Chondrocyte (in vitro differentiated cells): ENCODE measurements around the gene MSRB1. TPM values are rescaled to one million over a fixed set of nuclear protein-coding genes. Genes with fewer than 3 reads are reported as not detected.

Experiments used
- DNase-seq: peaks from one replicate; pipeline ENCODE4 v3.0.0; 2021; ENCODE audit warnings: mixed read lengths, low spot score
- H3K27ac Mint-ChIP-seq: one replicate; pipeline ENCODE4 v1.8.0; 2021; ENCODE audit warnings: mild to moderate bottlenecking, moderate library complexity, mixed read lengths; ENCODE audit not compliant: unreplicated experiment
- H3K27me3 Mint-ChIP-seq: 2 replicates; pipeline ENCODE4 v1.8.0; 2021; ENCODE audit warnings: low read depth, mixed read lengths
- H3K36me3 Mint-ChIP-seq: 2 replicates; pipeline ENCODE4 v1.8.0; 2021; ENCODE audit warnings: low read depth, mixed read lengths
- H3K4me1 Mint-ChIP-seq: 2 replicates; pipeline ENCODE4 v1.8.0; 2021; ENCODE audit warnings: low read depth, mild to moderate bottlenecking, mixed read lengths
- H3K4me3 Mint-ChIP-seq: one replicate; pipeline ENCODE4 v1.8.0; 2021; ENCODE audit warnings: mild to moderate bottlenecking, moderate library complexity, mixed read lengths; ENCODE audit not compliant: unreplicated experiment
- H3K9me3 Mint-ChIP-seq: 2 replicates; pipeline ENCODE4 v1.8.0; 2021; ENCODE audit warnings: low read depth, mixed read lengths
- CTCF ChIP-seq: fragments of 200-600 bp; sonication (generic); IDR thresholded peaks from 2 replicates; pipeline ENCODE4 v1.5.0; 2021; ENCODE audit warnings: antibody characterized with exemption, mild to moderate bottlenecking, moderate library complexity
- total RNA-seq: library from RNA; stranded (reverse); gene quantifications from 3 replicates; pipeline ENCODE4 v1.2.1, GENCODE V29; 2021

The MSRB1 gene
- total RNA-seq, 1 donor from 2014 or later = 19.1 TPM

GRCh38 chr16:1976951-1977874 lies 34.2 kb upstream of the MSRB1 start:
- no peak for DNase-seq
- no peaks in the 10 kb centered on the region for H3K9me3 Mint-ChIP-seq
- H3K4me3 Mint-ChIP-seq = no peak overlapping the region
- H3K27me3 Mint-ChIP-seq = no peaks in the 10 kb centered on the region
- peaks cover 10% of the 10 kb centered on the region for H3K4me1 Mint-ChIP-seq
- H3K27ac Mint-ChIP-seq = no peak overlapping the region
- TF ChIP-seq CTCF = no peak
- peaks cover 16% of the 10 kb centered on the region for H3K36me3 Mint-ChIP-seq

GRCh38 chr16:1976216-1976520 lies 33.2 kb upstream of the MSRB1 start:
- Mint-ChIP-seq H3K27me3 (no peaks in the 10 kb centered on the region), H3K4me1 (peaks cover 19% of the 10 kb centered on the region), H3K27ac (no peak overlapping the region), H3K36me3 (peaks cover 16% of the 10 kb centered on the region), H3K9me3 (no peaks in the 10 kb centered on the region), H3K4me3 (no peak overlapping the region)
- DNase-seq = no peak
- no peak for TF ChIP-seq CTCF

- H3K4me1 Mint-ChIP-seq = peaks cover 24% of the 10 kb centered on the region
- no peak overlapping the region for H3K27ac Mint-ChIP-seq
- no peaks in the 10 kb centered on the region for H3K27me3 Mint-ChIP-seq
- no peak overlapping the region for H3K4me3 Mint-ChIP-seq
- no peak for TF ChIP-seq CTCF
- DNase-seq = no peak
- no peaks in the 10 kb centered on the region for H3K9me3 Mint-ChIP-seq
- H3K36me3 Mint-ChIP-seq = peaks cover 16% of the 10 kb centered on the region
Measured at GRCh38 chr16:1975432-1976215, 32.6 kb upstream of the MSRB1 start.

- no peak for TF ChIP-seq CTCF
- H3K4me3 Mint-ChIP-seq = no peak overlapping the region
- no peaks in the 10 kb centered on the region for H3K27me3 Mint-ChIP-seq
- H3K9me3 Mint-ChIP-seq = no peaks in the 10 kb centered on the region
- peaks cover 24% of the 10 kb centered on the region for H3K4me1 Mint-ChIP-seq
- DNase-seq = peak; percentile 86
- H3K36me3 Mint-ChIP-seq = peaks cover 15% of the 10 kb centered on the region
- no peak overlapping the region for H3K27ac Mint-ChIP-seq
Measured at GRCh38 chr16:1974157-1975070, 31.4 kb upstream of the MSRB1 start.
